Endothelial cell of umbilical vein (primary cell): ENCODE data around the gene IQSEC3. TPM values are rescaled to one million over a fixed set of nuclear protein-coding genes. Genes with fewer than 3 reads are reported as not detected.

ENCODE experiments used
- BruUV-seq: library from RNA; stranded (reverse); fragments of 400-500 nt; replicated peaks from 2 replicates; lab custom pipeline; 2021; lab: Mats Ljungman, UMichigan
- CTCF ChIA-PET: fragments of 300-600, 350-600 bp; sonication (Branson Sonifier 250); formaldehyde crosslinking; loops from one replicate; lab custom pipeline; 2021; ENCODE audit warnings: antibody characterized with exemption, inconsistent platforms; lab: Charles Lee
- POLR2A ChIA-PET: fragments of 300-600, 350-600 bp; sonication (Branson Sonifier 250); formaldehyde crosslinking; loops from one replicate; lab custom pipeline; 2021; ENCODE audit warnings: antibody characterized with exemption, inconsistent platforms; lab: Charles Lee
- DNase-seq: peaks from one replicate; pipeline ENCODE4 v3.0.0-alpha.2; 2011; ENCODE audit warnings: low read depth, low spot score
- FAIRE-seq: peaks from 2 replicates; lab custom pipeline; 2011; peaks lifted over from hg19 to GRCh38; lab: Jason Lieb, UNC
- H2AFZ ChIP-seq: 2 replicates; pipeline ENCODE4 v1.6.0; 2012; ENCODE audit warnings: low read depth, low read length, control low read depth, inconsistent platforms
- H3K27ac ChIP-seq: 2 replicates; pipeline ENCODE4 v1.5.1; 2011; ENCODE audit warnings: low read depth, mild to moderate bottlenecking, control low read depth, low read length, moderate library complexity; ENCODE audit not compliant: insufficient read depth
- H3K27me3 ChIP-seq, 2 experiments: 2 replicates each; pipeline versions ENCODE4 v1.6.0 to v1.6.1; 2011; ENCODE audit warnings: low read length in 2 of 2, mixed read lengths in 1 of 2; ENCODE audit not compliant: control insufficient read depth in 2 of 2, insufficient read depth in 2 of 2
- H3K36me3 ChIP-seq, 2 experiments: 2 replicates in 1 of 2; 3 replicates in 1 of 2; pipeline ENCODE4 v1.5.1; 2011; ENCODE audit warnings: low read length in 2 of 2, mild to moderate bottlenecking in 1 of 2, moderate library complexity in 1 of 2; ENCODE audit not compliant: control insufficient read depth in 2 of 2, insufficient read depth in 2 of 2; ENCODE audit errors: extremely low read depth in 1 of 2
- H3K4me1 ChIP-seq: 3 replicates; pipeline ENCODE4 v1.5.1; 2011; ENCODE audit warnings: mild to moderate bottlenecking, low read length; ENCODE audit not compliant: control insufficient read depth, insufficient read depth; ENCODE audit errors: extremely low read depth
- H3K4me2 ChIP-seq: 2 replicates; pipeline ENCODE4 v1.6.1; 2011; ENCODE audit warnings: low read length, control low read depth, mixed read lengths; ENCODE audit not compliant: insufficient read depth
- H3K4me3 ChIP-seq, 3 experiments: fragments of 200-600 bp in 1 of 3; sonication (generic), shearing (Covaris generic) in 1 of 3; replicated peaks in 1 of 3; 2 replicates each; pipeline ENCODE4 v1.5.1; 2011 to 2016; ENCODE audit warnings: control low read depth in 3 of 3, low read length in 3 of 3, mild to moderate bottlenecking in 2 of 3, inconsistent platforms in 1 of 3, low read depth in 1 of 3, moderate library complexity in 1 of 3; ENCODE audit not compliant: insufficient read depth in 1 of 3
- H3K79me2 ChIP-seq: 2 replicates; pipeline ENCODE4 v1.6.0; 2012; ENCODE audit warnings: low read length, inconsistent platforms; ENCODE audit not compliant: control insufficient read depth, insufficient read depth
- H3K9ac ChIP-seq: replicated peaks from 2 replicates; pipeline ENCODE3; 2011; ENCODE audit warnings: low read length, control low read depth; ENCODE audit not compliant: insufficient read depth; ENCODE audit errors: extremely low read depth
- H3K9me1 ChIP-seq: replicated peaks from 3 replicates; pipeline ENCODE4 v1.6.0; 2011; ENCODE audit warnings: mild to moderate bottlenecking, low read length; ENCODE audit not compliant: control insufficient read depth, insufficient read depth; ENCODE audit errors: extremely low read depth
- H3K9me3 ChIP-seq: replicated peaks from 2 replicates; pipeline ENCODE4 v1.5.1; 2012; ENCODE audit warnings: low read length, inconsistent platforms; ENCODE audit not compliant: control insufficient read depth, insufficient read depth
- H4K20me1 ChIP-seq: replicated peaks from 2 replicates; pipeline ENCODE3; 2011; ENCODE audit warnings: mild to moderate bottlenecking, low read length; ENCODE audit not compliant: control insufficient read depth, insufficient read depth; ENCODE audit errors: extremely low read depth
- CTCF ChIP-seq, 2 donors: IDR thresholded peaks; 1 replicate in 1 of 2; 2 replicates in 1 of 2; pipeline ENCODE4 v1.5.1; 2011; ENCODE audit warnings: low read length in 2 of 2, mild to moderate bottlenecking in 2 of 2, moderate library complexity in 2 of 2, control low read depth in 1 of 2, inconsistent platforms in 1 of 2, low read depth in 1 of 2; ENCODE audit not compliant: insufficient read depth in 1 of 2; ENCODE audit errors: extremely low read depth in 1 of 2
- EZH2 ChIP-seq: IDR thresholded peaks from 2 replicates; pipeline ENCODE4 v1.6.1; 2012; ENCODE audit warnings: borderline replicate concordance, low read depth, mild to moderate bottlenecking, moderate library complexity, low read length, inconsistent platforms; ENCODE audit not compliant: severe bottlenecking
- FOS ChIP-seq: IDR thresholded peaks from 2 replicates; pipeline ENCODE4 v1.6.1; 2011; ENCODE audit warnings: mild to moderate bottlenecking, low read length, moderate library complexity, borderline replicate concordance; ENCODE audit not compliant: insufficient read depth
- GATA2 ChIP-seq: IDR thresholded peaks from 2 replicates; pipeline ENCODE4 v1.7.0; 2011; ENCODE audit warnings: low read depth, mild to moderate bottlenecking, moderate library complexity, mixed read lengths, low read length; ENCODE audit not compliant: insufficient read length, insufficient read depth
- JUN ChIP-seq: IDR thresholded peaks from 2 replicates; pipeline ENCODE4 v1.6.1; 2011; ENCODE audit warnings: borderline replicate concordance, low read depth; ENCODE audit not compliant: insufficient read length, insufficient read depth
- MYC ChIP-seq: IDR thresholded peaks from one replicate; pipeline ENCODE4 v1.6.1; 2011; ENCODE audit warnings: mild to moderate bottlenecking, low read depth, low read length
- POLR2A ChIP-seq: IDR thresholded peaks from 2 replicates; pipeline ENCODE4 v1.6.1; 2012; ENCODE audit warnings: low read depth, mild to moderate bottlenecking, control low read depth, low read length
- POLR2AphosphoS5 ChIP-seq: IDR thresholded peaks from 2 replicates; pipeline ENCODE4 v1.6.1; 2012; ENCODE audit warnings: low read depth, mild to moderate bottlenecking, control low read depth, low read length, moderate library complexity; ENCODE audit not compliant: insufficient read depth
- dilution Hi-C: fragments of 300-500 bp; cut with MboI; formaldehyde crosslinking; loops from one replicate; pipeline ENCODE4 v1.15.0; 2019; ENCODE audit warnings: low sequenced_read_pairs; ENCODE audit not compliant: extremely low pct_ligation_motif_present
- intact Hi-C: fragments of 100-400 bp; cut with micrococcal nuclease; formaldehyde crosslinking; loops from one replicate; pipeline ENCODE4 v1.10.0; 2022
- polyA plus RNA-seq, 4 experiments: library from polyadenylated mRNA; depleted of rRNA in 3 of 4; stranded (reverse) in 3 of 4; unstranded in 1 of 4; fragments of >200 nt; gene quantifications; 2 replicates each; pipeline versions ENCODE4 v1.2.1 to v1.2.3, GENCODE V29; 2011 to 2012; ENCODE audit warnings: missing spikeins in 1 of 4
- total RNA-seq: library from RNA; stranded (reverse); gene quantifications from 2 replicates; pipeline ENCODE4 v1.2.3, GENCODE V29; 2021
- TF ChIP-seq, protein P1 (sequence below): IDR thresholded peaks from 2 replicates; pipeline ENCODE4 v1.6.1; 2011; ENCODE audit not compliant: insufficient read depth, insufficient read length

Gene IQSEC3
- total and polyA plus RNA-seq, 2 donors (not counting 3 experiments of a cell fraction or from before 2014, with no cell fraction given) = not detected

DNA sequence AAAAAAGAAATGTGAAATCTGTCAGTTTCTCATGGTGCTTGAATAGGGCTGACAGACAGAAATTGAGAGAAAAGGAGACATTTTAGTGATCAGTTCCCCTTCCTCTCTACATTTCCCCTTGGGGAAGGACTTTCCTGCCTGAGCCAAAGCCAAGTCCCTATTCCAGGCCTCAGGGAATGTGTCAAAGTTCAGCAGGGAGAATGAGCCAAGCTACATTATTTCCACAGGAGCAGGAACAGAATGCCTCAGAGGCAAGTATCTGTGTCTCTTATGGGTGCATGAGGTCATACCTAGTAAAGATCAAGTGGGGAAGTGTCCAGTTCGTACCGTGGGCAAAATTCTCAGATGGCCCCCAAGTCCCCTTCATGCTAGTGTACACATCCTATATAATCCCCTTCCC is 68.6 kb downstream of the IQSEC3 start:
- DNase-seq (no peak), FAIRE-seq (no peak)
- Histone ChIP-seq H4K20me1 (no peaks in the 10 kb centered on the region), H3K27me3 (peaks cover 12 to 20% of the 10 kb centered on the region in 2 experiments), H3K79me2 (no peaks in the 10 kb centered on the region), H3K4me3 (no peak overlapping the region), H2AFZ (no peak overlapping the region), H3K9me1 (no peaks in the 10 kb centered on the region), H3K4me1 (no peaks in the 10 kb centered on the region), H3K27ac (no peak overlapping the region), H3K4me2 (no peak overlapping the region), H3K9me3 (no peaks in the 10 kb centered on the region), H3K36me3 (no peaks in the 10 kb centered on the region), H3K9ac (no peak overlapping the region)
- ChIA-PET CTCF (no interaction called here), POLR2A (no interaction called here)
- no TSS peak for BruUV-seq
- intact Hi-C loops = no loop called here
- TF ChIP-seq, protein P1, sequence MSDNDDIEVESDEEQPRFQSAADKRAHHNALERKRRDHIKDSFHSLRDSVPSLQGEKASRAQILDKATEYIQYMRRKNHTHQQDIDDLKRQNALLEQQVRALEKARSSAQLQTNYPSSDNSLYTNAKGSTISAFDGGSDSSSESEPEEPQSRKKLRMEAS = no peak
- TF ChIP-seq FOS (no peak), POLR2AphosphoS5 (no peak), POLR2A (no peak), MYC (no peak), JUN (no peak), EZH2 (no peak), GATA2 (no peak), CTCF (IDR thresholded peaks at IDR 0.05; ENCODE audit: extremely low read depth in 1 of 2, insufficient read depth in 1 of 2, low read depth in 1 of 2, low read length in 2 of 2) (no peak)
- dilution Hi-C loops = no loop called here
